CD14-positive monocyte (primary cell): ENCODE results near the gene MON2. TPM values are rescaled to one million over a fixed set of nuclear protein-coding genes. Genes with fewer than 3 reads are reported as not detected.

Source experiments
- DNase-seq, 3 donors: peaks; one replicate each; pipeline ENCODE4 v3.0.0-alpha.2; 2011 to 2022
- H2AFZ ChIP-seq: 2 replicates; pipeline ENCODE4 v1.6.0; 2012; ENCODE audit warnings: mild to moderate bottlenecking, low read depth, low read length, inconsistent platforms; ENCODE audit not compliant: insufficient read depth, poor library complexity, severe bottlenecking
- H3K27ac ChIP-seq, 2 donors: 1 replicate in 1 of 2; 2 replicates in 1 of 2; pipeline ENCODE4 v1.5.1; 2012 to 2013; ENCODE audit warnings: low read length in 2 of 2, control low read depth in 1 of 2, inconsistent platforms in 1 of 2, low read depth in 1 of 2, mild to moderate bottlenecking in 1 of 2
- H3K27me3 ChIP-seq, 2 donors: one replicate each; pipeline versions ENCODE4 v1.6.0 to v1.6.1; 2011 to 2013; ENCODE audit warnings: low read length in 2 of 2; ENCODE audit not compliant: control insufficient read depth in 2 of 2, insufficient read depth in 2 of 2
- H3K36me3 ChIP-seq, 2 donors: replicated peaks in 1 of 2; 1 replicate in 1 of 2; 2 replicates in 1 of 2; pipeline versions ENCODE4 v1.5.1 to v1.6.1; 2012 to 2013; ENCODE audit warnings: low read length in 2 of 2, control low read depth in 1 of 2, inconsistent platforms in 1 of 2, mild to moderate bottlenecking in 1 of 2; ENCODE audit not compliant: insufficient read depth in 2 of 2, control insufficient read depth in 1 of 2
- H3K4me1 ChIP-seq, 2 donors: 1 replicate in 1 of 2; 2 replicates in 1 of 2; pipeline versions ENCODE4 v1.5.1 to v1.6.1; 2012 to 2013; ENCODE audit warnings: low read length in 2 of 2, control low read depth in 1 of 2, inconsistent platforms in 1 of 2, mild to moderate bottlenecking in 1 of 2, moderate library complexity in 1 of 2; ENCODE audit not compliant: insufficient read depth in 2 of 2, control insufficient read depth in 1 of 2
- H3K4me2 ChIP-seq: replicated peaks from 2 replicates; pipeline ENCODE3; 2012; ENCODE audit warnings: low read length, moderate library complexity, mild to moderate bottlenecking; ENCODE audit not compliant: poor library complexity, severe bottlenecking; ENCODE audit errors: extremely low read depth
- H3K4me3 ChIP-seq, 3 experiments: fragments of 200-600 bp in 1 of 3; sonication (generic) in 1 of 3; replicated peaks in 1 of 3; 1 replicate in 2 of 3; 2 replicates in 1 of 3; pipeline ENCODE4 v1.5.1; 2011 to 2013; ENCODE audit warnings: low read length in 3 of 3, mild to moderate bottlenecking in 3 of 3, control low read depth in 2 of 3, low read depth in 2 of 3, inconsistent platforms in 1 of 3, moderate library complexity in 1 of 3
- H3K79me2 ChIP-seq: 2 replicates; pipeline ENCODE4 v1.6.0; 2012; ENCODE audit warnings: mild to moderate bottlenecking, control low read depth, inconsistent platforms, low read length, moderate library complexity; ENCODE audit not compliant: insufficient read depth
- H3K9ac ChIP-seq: 2 replicates; pipeline ENCODE4 v1.6.0; 2017; ENCODE audit warnings: low read length, mild to moderate bottlenecking; ENCODE audit not compliant: insufficient read depth, poor library complexity, severe bottlenecking
- H3K9me3 ChIP-seq, 2 donors: replicated peaks in 1 of 2; 1 replicate in 1 of 2; 2 replicates in 1 of 2; pipeline versions ENCODE4 v1.5.1 to v1.6.1; 2012 to 2013; ENCODE audit warnings: low read length in 2 of 2, control low read depth in 1 of 2; ENCODE audit not compliant: control insufficient read depth in 1 of 2, insufficient read depth in 1 of 2
- H4K20me1 ChIP-seq: 2 replicates; pipeline ENCODE4 v1.6.0; 2012; ENCODE audit warnings: mild to moderate bottlenecking, low read length, control low read depth, moderate library complexity; ENCODE audit not compliant: insufficient read depth
- H3K27ac Mint-ChIP-seq, 7 donors: one replicate each; pipeline ENCODE4 v1.8.0; 2020; ENCODE audit warnings: mild to moderate bottlenecking in 7 of 7, mixed read lengths in 7 of 7, moderate library complexity in 6 of 7, inconsistent platforms in 2 of 7
- H3K27me3 Mint-ChIP-seq, 3 donors: one replicate each; pipeline ENCODE4 v1.8.0; 2021 to 2022; ENCODE audit warnings: low read depth in 3 of 3, mild to moderate bottlenecking in 3 of 3, mixed read lengths in 3 of 3, moderate library complexity in 3 of 3, inconsistent platforms in 1 of 3
- H3K36me3 Mint-ChIP-seq, 2 donors: one replicate each; pipeline ENCODE4 v1.8.0; 2020; ENCODE audit warnings: mixed read lengths in 2 of 2, inconsistent platforms in 1 of 2, mild to moderate bottlenecking in 1 of 2
- H3K4me1 Mint-ChIP-seq: one replicate; pipeline ENCODE4 v1.8.0; 2020; ENCODE audit warnings: mild to moderate bottlenecking, mixed read lengths
- H3K4me3 Mint-ChIP-seq, 2 donors: one replicate each; pipeline ENCODE4 v1.8.0; 2020; ENCODE audit warnings: mild to moderate bottlenecking in 2 of 2, mixed read lengths in 2 of 2, moderate library complexity in 1 of 2
- H3K9me3 Mint-ChIP-seq, 7 donors: one replicate each; pipeline ENCODE4 v1.8.0; 2020 to 2022; ENCODE audit warnings: mixed read lengths in 7 of 7, mild to moderate bottlenecking in 6 of 7, moderate library complexity in 6 of 7, inconsistent platforms in 2 of 7
- WGBS: methylation state at CpG from one replicate; pipeline ENCODE4 v1.1.5; 2013; ENCODE audit warnings: missing lambda C conversion rate; ENCODE audit not compliant: insufficient coverage; 5-methylcytosine and 5-hydroxymethylcytosine counted together
- intact Hi-C, 2 donors: fragments of 100-400 bp; cut with micrococcal nuclease; formaldehyde crosslinking; loops; one replicate each; pipeline versions ENCODE4 v1.15.0 to v1.15.1; 2023
- polyA plus RNA-seq, 3 donors: library from polyadenylated mRNA; depleted of rRNA in 1 of 3; unstranded in 2 of 3; stranded (reverse) in 1 of 3; fragments of 300-500 nt in 2 of 3; fragments of >200 nt in 1 of 3; fragmentation: Illumina TruSeq in 2 of 3; gene quantifications; 1 replicate in 2 of 3; 2 replicates in 1 of 3; pipeline ENCODE4 v1.2.3, GENCODE V29; 2012 to 2021
- TF ChIP-seq, protein P1 (sequence below): fragments of 200-600 bp; IDR thresholded peaks from one replicate; pipeline ENCODE4 v1.8.0; 2022; ENCODE audit warnings: antibody characterized with exemption, mild to moderate bottlenecking

MON2 gene
- polyA plus RNA-seq, 3 donors: 6.8 to 17.0 (median 9.6) TPM

DNA sequence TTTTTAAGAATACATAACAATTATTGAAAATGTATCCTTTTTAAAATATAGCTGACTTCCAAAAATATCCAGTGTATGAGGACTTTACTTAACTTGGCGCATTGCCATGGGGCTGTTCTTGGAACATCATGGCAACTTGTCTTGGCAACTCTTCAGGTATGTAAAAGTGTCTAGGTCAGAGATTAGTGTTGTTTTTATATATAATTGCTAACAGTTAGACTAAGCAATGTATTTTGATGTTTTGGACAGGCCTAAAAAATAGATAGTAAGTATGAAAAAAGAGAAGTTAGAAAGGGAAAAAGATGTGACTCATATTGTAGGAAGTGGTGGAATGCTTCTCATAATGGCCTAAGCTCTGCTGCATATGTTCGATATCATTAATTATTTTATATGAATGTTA, 70.9 kb downstream of the MON2 start:
- Histone ChIP-seq H3K9ac (no peak overlapping the region), H3K27ac (no peak overlapping the region), H4K20me1 (no peaks in the 10 kb centered on the region), H3K9me3 (no peaks in the 10 kb centered on the region), H3K4me1 (no peaks in the 10 kb centered on the region), H3K4me2 (no peak overlapping the region), H3K27me3 (no peaks in the 10 kb centered on the region), H3K36me3 (peaks cover 69 to 84% of the 10 kb centered on the region in 2 donors), H3K4me3 (no peak overlapping the region), H3K79me2 (no peaks in the 10 kb centered on the region), H2AFZ (no peak overlapping the region)
- no peaks in the 10 kb centered on the region for H3K9me3 Mint-ChIP-seq
- WGBS: no CpG with 5 or more reads among the region's 2 CpGs
- peak overlapping the region in 3 of 7 donors; percentile 18 to 73 (median 64) for H3K27ac Mint-ChIP-seq
- TF ChIP-seq, protein P1, sequence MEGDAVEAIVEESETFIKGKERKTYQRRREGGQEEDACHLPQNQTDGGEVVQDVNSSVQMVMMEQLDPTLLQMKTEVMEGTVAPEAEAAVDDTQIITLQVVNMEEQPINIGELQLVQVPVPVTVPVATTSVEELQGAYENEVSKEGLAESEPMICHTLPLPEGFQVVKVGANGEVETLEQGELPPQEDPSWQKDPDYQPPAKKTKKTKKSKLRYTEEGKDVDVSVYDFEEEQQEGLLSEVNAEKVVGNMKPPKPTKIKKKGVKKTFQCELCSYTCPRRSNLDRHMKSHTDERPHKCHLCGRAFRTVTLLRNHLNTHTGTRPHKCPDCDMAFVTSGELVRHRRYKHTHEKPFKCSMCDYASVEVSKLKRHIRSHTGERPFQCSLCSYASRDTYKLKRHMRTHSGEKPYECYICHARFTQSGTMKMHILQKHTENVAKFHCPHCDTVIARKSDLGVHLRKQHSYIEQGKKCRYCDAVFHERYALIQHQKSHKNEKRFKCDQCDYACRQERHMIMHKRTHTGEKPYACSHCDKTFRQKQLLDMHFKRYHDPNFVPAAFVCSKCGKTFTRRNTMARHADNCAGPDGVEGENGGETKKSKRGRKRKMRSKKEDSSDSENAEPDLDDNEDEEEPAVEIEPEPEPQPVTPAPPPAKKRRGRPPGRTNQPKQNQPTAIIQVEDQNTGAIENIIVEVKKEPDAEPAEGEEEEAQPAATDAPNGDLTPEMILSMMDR: no peak
- peak; percentile 2 to 21 (median 12) for DNase-seq
- H3K36me3 Mint-ChIP-seq: peaks cover 51 to 73% of the 10 kb centered on the region in 2 donors
- peaks cover 3% of the 10 kb centered on the region for H3K4me1 Mint-ChIP-seq
- H3K4me3 Mint-ChIP-seq: no peak overlapping the region
- no peaks in the 10 kb centered on the region for H3K27me3 Mint-ChIP-seq
- intact Hi-C loops: no loop called here

DNA sequence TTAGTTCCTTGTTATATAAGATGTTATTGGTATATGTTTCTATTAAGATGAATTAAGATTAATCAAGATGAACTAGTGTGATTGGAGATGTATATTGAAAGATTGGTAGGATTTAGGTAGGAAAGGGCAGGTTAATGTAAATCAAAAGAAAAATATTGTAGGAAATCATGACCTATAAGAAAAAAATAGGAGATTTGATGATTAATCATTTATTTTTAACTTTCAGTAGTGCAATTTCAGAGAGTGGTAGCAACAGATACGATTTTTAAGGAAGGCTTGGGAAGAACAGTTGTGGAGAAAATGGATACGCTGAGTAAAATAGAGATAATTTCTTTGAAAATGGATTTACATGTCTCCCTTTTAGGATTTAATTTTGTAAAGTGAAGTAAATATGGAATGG, 73.7 kb downstream of the MON2 start:
- no peak overlapping the region for H3K27ac Mint-ChIP-seq

More for the DNA sequence above, 73.7 kb downstream of the MON2 start:
- H3K36me3 ChIP-seq: peaks cover 76 to 87% of the 10 kb centered on the region in 2 donors
- H3K4me1 ChIP-seq: no peaks in the 10 kb centered on the region
- no peak overlapping the region for H3K4me2 ChIP-seq
- intact Hi-C loops: no loop called here
- no peaks in the 10 kb centered on the region for H3K9me3 ChIP-seq
- WGBS: 92% methylated on average over 2 of the region's 2 CpGs
- Mint-ChIP-seq H3K4me3 (no peak overlapping the region), H3K27me3 (no peaks in the 10 kb centered on the region), H3K9me3 (no peaks in the 10 kb centered on the region), H3K36me3 (peaks cover 56 to 77% of the 10 kb centered on the region in 2 donors), H3K4me1 (peaks cover 3% of the 10 kb centered on the region)
- H3K27me3 ChIP-seq: no peaks in the 10 kb centered on the region
- H3K27ac ChIP-seq: no peak overlapping the region
- no peak for DNase-seq
- H2AFZ ChIP-seq: no peak overlapping the region
- no peaks in the 10 kb centered on the region for H3K79me2 ChIP-seq
- no peak overlapping the region for H3K9ac ChIP-seq
- no peaks in the 10 kb centered on the region for H4K20me1 ChIP-seq
- H3K4me3 ChIP-seq: no peak overlapping the region
- TF ChIP-seq, protein P1: no peak
